ENCODE results near the gene KCNK5.

DNA sequence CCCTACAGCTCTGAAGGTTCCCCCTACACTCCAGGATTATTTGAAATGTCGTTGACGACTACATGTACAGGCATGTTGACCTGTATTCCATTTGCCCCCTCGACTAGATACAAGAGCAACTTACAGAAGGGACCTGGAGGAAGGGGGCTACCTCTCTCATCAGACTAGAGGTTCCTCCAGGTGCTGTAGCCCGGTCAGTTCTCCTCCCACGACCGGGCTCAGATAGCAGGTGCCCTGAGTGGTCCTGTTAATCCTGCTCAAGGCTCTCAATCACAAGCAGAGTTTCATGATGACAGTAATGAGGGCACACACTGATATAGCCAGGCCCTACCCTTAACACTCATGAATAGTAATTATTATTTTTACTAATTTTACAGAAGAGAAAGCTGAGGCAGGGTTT, 36.5 kb downstream of the KCNK5 start:
- TF ChIP-seq POLR2A (IDR thresholded peaks at IDR 0.05; ENCODE audit: low read length) (no peak), JUNB (IDR thresholded peaks at IDR 0.05) (no peak), POLR2AphosphoS2 (conservative IDR thresholded peaks at IDR 0.05; ENCODE audit: low read length) (no peak)
- TF ChIP-seq, protein P1, sequence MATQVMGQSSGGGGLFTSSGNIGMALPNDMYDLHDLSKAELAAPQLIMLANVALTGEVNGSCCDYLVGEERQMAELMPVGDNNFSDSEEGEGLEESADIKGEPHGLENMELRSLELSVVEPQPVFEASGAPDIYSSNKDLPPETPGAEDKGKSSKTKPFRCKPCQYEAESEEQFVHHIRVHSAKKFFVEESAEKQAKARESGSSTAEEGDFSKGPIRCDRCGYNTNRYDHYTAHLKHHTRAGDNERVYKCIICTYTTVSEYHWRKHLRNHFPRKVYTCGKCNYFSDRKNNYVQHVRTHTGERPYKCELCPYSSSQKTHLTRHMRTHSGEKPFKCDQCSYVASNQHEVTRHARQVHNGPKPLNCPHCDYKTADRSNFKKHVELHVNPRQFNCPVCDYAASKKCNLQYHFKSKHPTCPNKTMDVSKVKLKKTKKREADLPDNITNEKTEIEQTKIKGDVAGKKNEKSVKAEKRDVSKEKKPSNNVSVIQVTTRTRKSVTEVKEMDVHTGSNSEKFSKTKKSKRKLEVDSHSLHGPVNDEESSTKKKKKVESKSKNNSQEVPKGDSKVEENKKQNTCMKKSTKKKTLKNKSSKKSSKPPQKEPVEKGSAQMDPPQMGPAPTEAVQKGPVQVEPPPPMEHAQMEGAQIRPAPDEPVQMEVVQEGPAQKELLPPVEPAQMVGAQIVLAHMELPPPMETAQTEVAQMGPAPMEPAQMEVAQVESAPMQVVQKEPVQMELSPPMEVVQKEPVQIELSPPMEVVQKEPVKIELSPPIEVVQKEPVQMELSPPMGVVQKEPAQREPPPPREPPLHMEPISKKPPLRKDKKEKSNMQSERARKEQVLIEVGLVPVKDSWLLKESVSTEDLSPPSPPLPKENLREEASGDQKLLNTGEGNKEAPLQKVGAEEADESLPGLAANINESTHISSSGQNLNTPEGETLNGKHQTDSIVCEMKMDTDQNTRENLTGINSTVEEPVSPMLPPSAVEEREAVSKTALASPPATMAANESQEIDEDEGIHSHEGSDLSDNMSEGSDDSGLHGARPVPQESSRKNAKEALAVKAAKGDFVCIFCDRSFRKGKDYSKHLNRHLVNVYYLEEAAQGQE (IDR thresholded peaks at IDR 0.05) = no peak
